ENCODE measurements around the gene PTPRF. TPM values are rescaled to one million over a fixed set of nuclear protein-coding genes. Genes with fewer than 3 reads are reported as not detected.

PTPRF gene
- total and polyA plus RNA-seq, 3 donors from 2014 or later, result 43.1 to 51.0 (median 45.4) TPM

DNA sequence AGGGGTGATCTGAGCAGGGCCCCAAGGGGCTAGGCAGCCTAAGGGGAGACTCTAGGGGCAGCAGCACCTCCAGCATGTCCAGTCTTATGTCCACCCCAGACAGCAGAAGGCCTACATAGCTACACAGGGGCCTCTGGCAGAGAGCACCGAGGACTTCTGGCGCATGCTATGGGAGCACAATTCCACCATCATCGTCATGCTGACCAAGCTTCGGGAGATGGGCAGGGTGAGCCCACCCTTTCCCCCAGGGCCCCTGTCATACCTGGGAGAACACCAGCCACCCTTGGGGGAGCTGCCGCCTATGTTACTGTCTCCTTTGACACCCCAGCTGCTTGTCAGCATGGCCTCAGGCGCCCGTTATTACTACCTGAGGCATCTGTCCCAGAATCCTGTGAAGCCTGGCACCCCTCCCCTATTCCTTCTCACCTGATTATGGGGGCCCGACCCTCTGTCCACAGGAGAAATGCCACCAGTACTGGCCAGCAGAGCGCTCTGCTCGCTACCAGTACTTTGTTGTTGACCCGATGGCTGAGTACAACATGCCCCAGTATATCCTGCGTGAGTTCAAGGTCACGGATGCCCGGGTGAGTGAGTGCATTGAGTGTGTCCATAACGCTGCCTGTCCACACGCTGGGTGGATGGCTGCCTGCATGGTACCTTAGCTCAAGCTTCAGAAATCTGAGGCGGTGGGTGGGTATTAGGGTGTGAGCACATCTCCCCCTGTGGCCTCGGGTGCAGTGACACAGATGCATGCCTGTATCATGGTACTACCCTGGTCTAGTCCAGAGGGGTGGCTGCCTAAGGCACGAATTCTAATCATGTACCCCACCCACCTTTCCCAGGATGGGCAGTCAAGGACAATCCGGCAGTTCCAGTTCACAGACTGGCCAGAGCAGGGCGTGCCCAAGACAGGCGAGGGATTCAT, 89.6 kb downstream of the PTPRF start:
- no peaks in the 10 kb centered on the region for H3K4me1 ChIP-seq
- H3K27ac ChIP-seq, result no peak overlapping the region
- no peaks in the 10 kb centered on the region for H3K9me3 ChIP-seq
- H3K27me3 ChIP-seq, result no peaks in the 10 kb centered on the region
- no peak for DNase-seq
- intact Hi-C loops (cut with DNase I; ENCODE audit: low total_unique reads), result no loop called here
- TF ChIP-seq, protein P1, sequence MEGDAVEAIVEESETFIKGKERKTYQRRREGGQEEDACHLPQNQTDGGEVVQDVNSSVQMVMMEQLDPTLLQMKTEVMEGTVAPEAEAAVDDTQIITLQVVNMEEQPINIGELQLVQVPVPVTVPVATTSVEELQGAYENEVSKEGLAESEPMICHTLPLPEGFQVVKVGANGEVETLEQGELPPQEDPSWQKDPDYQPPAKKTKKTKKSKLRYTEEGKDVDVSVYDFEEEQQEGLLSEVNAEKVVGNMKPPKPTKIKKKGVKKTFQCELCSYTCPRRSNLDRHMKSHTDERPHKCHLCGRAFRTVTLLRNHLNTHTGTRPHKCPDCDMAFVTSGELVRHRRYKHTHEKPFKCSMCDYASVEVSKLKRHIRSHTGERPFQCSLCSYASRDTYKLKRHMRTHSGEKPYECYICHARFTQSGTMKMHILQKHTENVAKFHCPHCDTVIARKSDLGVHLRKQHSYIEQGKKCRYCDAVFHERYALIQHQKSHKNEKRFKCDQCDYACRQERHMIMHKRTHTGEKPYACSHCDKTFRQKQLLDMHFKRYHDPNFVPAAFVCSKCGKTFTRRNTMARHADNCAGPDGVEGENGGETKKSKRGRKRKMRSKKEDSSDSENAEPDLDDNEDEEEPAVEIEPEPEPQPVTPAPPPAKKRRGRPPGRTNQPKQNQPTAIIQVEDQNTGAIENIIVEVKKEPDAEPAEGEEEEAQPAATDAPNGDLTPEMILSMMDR (IDR thresholded peaks at IDR 0.05), result no peak
- no peak for TF ChIP-seq POLR2A (IDR thresholded peaks at IDR 0.05)
- H3K36me3 ChIP-seq (ENCODE audit: low read depth, missing control alignments), result no peaks in the 10 kb centered on the region
- 87 to 93% methylated on average over 3 to 22 of the region's 22 CpGs for WGBS, 2 donors
- H3K4me3 ChIP-seq, result no peak overlapping the region

DNA sequence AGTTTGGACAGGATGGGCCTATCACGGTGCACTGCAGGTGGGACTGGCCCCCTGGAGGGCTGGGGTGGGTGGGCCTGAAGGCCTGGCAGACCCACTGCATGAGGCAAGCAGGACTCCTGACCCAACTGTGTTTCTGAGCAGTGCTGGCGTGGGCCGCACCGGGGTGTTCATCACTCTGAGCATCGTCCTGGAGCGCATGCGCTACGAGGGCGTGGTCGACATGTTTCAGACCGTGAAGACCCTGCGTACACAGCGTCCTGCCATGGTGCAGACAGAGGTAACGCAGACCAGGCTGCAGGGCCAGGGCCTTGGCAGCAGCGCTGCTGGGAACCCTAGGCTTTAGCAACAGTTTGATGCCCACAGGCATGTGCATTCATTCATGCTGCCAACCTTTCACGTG, 90.3 kb downstream of the PTPRF start:
- H3K9me3 ChIP-seq, result no peaks in the 10 kb centered on the region
- no peak for TF ChIP-seq POLR2A (IDR thresholded peaks at IDR 0.05)
- WGBS, 2 donors, result 91 to 100% methylated on average over 3 to 16 of the region's 16 CpGs
- H3K36me3 ChIP-seq (ENCODE audit: low read depth, missing control alignments), result no peaks in the 10 kb centered on the region
- no peaks in the 10 kb centered on the region for H3K4me1 ChIP-seq
- H3K4me3 ChIP-seq, result no peak overlapping the region
- DNase-seq, result no peak
- H3K27ac ChIP-seq, result no peak overlapping the region
- intact Hi-C loops (cut with DNase I; ENCODE audit: low total_unique reads), result no loop called here
- H3K27me3 ChIP-seq, result no peaks in the 10 kb centered on the region

DNA sequence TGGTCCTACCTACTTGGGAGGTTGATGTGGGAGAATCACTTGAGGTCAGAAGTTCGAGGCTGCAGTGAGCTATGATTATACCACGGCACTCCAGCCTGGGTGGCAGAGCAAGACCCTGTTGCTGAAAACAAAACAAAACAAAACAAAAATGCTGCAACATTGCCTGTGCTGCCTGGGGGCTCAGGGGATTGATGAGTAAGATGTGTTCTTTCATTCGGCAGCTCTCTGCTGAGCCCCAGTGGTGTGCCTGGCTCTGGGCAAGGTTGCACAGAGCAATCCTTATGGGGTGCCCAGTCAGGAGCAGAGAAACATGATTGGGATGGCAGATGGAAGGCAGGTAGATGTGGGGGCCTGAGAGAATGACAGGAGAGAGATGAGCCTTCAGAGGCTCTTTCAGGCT, 90.7 kb downstream of the PTPRF start:
- WGBS, 2 donors, result 77 to 88% methylated on average over 3 of the region's 3 CpGs
- TF ChIP-seq, protein P1 (IDR thresholded peaks at IDR 0.05), result no peak
- TF ChIP-seq POLR2A (IDR thresholded peaks at IDR 0.05), result no peak
- Histone ChIP-seq H3K27ac (no peak overlapping the region), H3K36me3 (ENCODE audit: low read depth, missing control alignments) (no peaks in the 10 kb centered on the region), H3K9me3 (no peaks in the 10 kb centered on the region), H3K27me3 (no peaks in the 10 kb centered on the region), H3K4me3 (no peak overlapping the region), H3K4me1 (no peaks in the 10 kb centered on the region)
- DNase-seq, result no peak
- intact Hi-C loops (cut with DNase I; ENCODE audit: low total_unique reads), result no loop called here

DNA sequence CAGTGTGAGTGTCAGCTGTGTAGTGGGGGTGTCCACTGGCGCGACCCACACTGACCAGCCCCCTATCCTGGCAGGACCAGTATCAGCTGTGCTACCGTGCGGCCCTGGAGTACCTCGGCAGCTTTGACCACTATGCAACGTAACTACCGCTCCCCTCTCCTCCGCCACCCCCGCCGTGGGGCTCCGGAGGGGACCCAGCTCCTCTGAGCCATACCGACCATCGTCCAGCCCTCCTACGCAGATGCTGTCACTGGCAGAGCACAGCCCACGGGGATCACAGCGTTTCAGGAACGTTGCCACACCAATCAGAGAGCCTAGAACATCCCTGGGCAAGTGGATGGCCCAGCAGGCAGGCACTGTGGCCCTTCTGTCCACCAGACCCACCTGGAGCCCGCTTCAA, 91.2 kb downstream of the PTPRF start:
- H3K4me3 ChIP-seq, result no peak overlapping the region
- intact Hi-C loops (cut with DNase I; ENCODE audit: low total_unique reads), result no loop called here
- H3K4me1 ChIP-seq, result no peaks in the 10 kb centered on the region
- DNase-seq, result no peak
- H3K27me3 ChIP-seq, result no peaks in the 10 kb centered on the region
- no peaks in the 10 kb centered on the region for H3K9me3 ChIP-seq
- peak overlapping the region in 1 of 2 donors; percentile 52 for H3K27ac ChIP-seq
- TF ChIP-seq, protein P1 (IDR thresholded peaks at IDR 0.05), result no peak
- no peak for TF ChIP-seq POLR2A (IDR thresholded peaks at IDR 0.05)
- WGBS, 2 donors, result 57 to 61% methylated on average over 10 to 18 of the region's 18 CpGs
- H3K36me3 ChIP-seq (ENCODE audit: low read depth, missing control alignments), result no peaks in the 10 kb centered on the region

DNA sequence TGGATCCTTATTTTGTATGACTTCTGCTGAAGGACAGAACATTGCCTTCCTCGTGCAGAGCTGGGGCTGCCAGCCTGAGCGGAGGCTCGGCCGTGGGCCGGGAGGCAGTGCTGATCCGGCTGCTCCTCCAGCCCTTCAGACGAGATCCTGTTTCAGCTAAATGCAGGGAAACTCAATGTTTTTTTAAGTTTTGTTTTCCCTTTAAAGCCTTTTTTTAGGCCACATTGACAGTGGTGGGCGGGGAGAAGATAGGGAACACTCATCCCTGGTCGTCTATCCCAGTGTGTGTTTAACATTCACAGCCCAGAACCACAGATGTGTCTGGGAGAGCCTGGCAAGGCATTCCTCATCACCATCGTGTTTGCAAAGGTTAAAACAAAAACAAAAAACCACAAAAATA, 91.8 kb downstream of the PTPRF start:
- H3K27ac ChIP-seq, result peak overlapping the region; percentile 5 to 52

More for the DNA sequence above, 91.8 kb downstream of the PTPRF start:
- Histone ChIP-seq H3K4me1 (no peaks in the 10 kb centered on the region), H3K27me3 (no peaks in the 10 kb centered on the region), H3K36me3 (ENCODE audit: low read depth, missing control alignments) (no peaks in the 10 kb centered on the region), H3K9me3 (no peaks in the 10 kb centered on the region), H3K4me3 (no peak overlapping the region)
- no peak for DNase-seq
- intact Hi-C loops (cut with DNase I; ENCODE audit: low total_unique reads), result no loop called here
- WGBS, 2 donors, result 42 to 57% methylated on average over 10 of the region's 10 CpGs
- TF ChIP-seq, protein P1 (IDR thresholded peaks at IDR 0.05), result no peak
- no peak for TF ChIP-seq POLR2A (IDR thresholded peaks at IDR 0.05)
